ENCODE data around the gene CACNA1C.

DNA sequence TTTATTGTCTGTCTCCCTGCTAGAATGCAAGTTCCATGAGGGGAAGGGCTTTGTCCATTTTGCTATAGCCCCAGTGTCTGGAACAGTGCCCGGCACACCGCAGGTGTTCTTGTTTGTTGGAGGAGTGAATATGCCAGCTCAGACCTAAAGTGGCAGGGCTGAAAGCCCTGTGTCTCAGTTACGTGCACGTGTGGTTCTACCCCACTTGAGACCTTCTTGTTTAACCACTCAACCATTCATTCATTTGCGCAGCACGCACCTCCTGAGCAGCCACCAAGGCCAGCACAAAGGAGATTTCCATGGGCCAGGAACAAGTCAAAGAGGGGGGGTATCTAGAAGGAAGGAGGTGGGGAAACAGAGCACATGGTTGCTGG, 404.0 kb downstream of the CACNA1C start:
- TF ChIP-seq, protein P1, sequence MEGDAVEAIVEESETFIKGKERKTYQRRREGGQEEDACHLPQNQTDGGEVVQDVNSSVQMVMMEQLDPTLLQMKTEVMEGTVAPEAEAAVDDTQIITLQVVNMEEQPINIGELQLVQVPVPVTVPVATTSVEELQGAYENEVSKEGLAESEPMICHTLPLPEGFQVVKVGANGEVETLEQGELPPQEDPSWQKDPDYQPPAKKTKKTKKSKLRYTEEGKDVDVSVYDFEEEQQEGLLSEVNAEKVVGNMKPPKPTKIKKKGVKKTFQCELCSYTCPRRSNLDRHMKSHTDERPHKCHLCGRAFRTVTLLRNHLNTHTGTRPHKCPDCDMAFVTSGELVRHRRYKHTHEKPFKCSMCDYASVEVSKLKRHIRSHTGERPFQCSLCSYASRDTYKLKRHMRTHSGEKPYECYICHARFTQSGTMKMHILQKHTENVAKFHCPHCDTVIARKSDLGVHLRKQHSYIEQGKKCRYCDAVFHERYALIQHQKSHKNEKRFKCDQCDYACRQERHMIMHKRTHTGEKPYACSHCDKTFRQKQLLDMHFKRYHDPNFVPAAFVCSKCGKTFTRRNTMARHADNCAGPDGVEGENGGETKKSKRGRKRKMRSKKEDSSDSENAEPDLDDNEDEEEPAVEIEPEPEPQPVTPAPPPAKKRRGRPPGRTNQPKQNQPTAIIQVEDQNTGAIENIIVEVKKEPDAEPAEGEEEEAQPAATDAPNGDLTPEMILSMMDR (IDR thresholded peaks at IDR 0.05), result no peak
- TF ChIP-seq EP300 (IDR thresholded peaks at IDR 0.05) (no peak), POLR2A (IDR thresholded peaks at IDR 0.05) (no peak)

Data from upper lobe of left lung (tissue), 4 donors.